GM19452 (cell line): ENCODE measurements around the gene DIPK1A.
"Not testable (repeated sequence)": the region's sequence is repeated elsewhere in the genome, so short reads cannot be mapped to it uniquely, and the experiment has no call there.

ENCODE experiments used
- ATAC-seq: cut with Tn5 transposase; IDR thresholded peaks from one replicate; pipeline ENCODE4 v1.9.1; 2021; ENCODE audit not compliant: unreplicated experiment

DIPK1A gene

GRCh38 chr1:92921031-92922023 is 39.9 kb downstream of the DIPK1A start:
- no peak for ATAC-seq

DNA sequence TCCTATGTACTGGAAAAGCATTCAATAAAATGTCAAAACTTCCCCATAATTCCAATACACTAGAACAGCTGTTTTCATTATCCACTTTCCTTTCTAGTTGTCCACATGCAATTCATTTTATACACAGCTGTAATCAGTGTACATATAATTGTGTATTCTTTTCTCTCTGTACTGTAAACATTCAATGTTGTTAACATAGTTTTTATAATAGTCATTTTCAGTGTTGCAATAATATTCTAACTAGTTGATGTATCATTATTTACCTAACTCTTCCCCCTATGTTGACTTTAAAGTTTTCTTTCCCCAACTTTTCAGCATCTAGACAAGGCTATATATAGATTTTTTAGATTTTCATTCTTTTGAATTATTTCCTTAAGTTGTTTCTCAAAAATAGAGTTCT is 44.4 kb downstream of the DIPK1A start:
- no peak for ATAC-seq

- ATAC-seq, result no peak
These were observed 45.7 kb downstream of the DIPK1A start for GRCh38 chr1:92915547-92915946.

DNA sequence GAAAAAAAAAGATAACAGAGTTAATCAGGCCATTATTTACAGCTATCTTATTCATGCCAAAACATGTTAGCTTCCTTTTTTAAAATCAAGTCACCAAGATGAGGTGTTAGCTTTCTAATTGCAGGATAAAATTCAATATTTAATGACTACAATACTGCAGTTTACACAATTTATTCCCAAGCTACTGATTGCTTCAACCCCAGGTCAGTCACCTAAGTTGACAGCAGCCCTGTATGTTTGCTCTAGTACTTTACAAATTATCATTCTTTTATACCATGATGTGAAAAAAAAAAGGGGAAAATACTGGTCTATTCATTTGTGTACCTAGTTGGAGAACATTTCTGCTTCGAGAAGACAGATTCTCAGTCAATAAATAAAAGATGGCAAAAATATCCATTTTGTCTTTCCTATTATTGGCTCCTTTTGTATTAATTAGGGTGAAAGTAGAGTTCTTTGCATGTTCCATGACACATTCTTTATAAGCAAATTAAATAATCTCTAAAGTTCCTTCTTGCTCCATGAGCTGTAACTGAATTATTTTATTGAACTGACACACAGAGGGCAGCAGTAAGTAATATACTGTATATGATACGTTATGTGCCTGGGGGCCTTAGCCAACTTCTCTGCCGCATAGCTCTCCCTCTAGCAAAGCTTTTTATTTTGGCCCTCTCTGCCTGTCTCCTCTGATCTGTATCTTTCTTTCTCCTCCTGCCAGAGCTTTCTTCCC is 48.0 kb downstream of the DIPK1A start:
- ATAC-seq, result no peak

DNA sequence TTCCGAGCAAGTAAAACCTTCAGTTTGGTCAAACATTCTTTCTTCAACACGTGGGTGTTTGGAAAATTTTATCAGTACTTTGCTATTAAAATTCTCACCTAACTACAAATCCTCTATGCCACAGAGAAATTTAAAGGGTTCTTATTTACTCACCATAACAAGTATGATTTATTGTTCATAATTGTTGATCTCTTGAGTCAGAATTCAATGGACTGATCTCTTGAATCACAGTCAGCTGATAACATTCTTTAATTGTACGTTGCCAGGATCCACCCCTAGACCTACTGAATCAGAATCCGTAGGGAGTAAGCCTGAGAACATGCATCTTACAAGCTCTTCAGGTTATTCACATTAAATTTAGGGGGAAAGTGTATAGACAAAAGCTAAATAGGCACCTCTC is 51.2 kb downstream of the DIPK1A start:
- no peak for ATAC-seq

DNA sequence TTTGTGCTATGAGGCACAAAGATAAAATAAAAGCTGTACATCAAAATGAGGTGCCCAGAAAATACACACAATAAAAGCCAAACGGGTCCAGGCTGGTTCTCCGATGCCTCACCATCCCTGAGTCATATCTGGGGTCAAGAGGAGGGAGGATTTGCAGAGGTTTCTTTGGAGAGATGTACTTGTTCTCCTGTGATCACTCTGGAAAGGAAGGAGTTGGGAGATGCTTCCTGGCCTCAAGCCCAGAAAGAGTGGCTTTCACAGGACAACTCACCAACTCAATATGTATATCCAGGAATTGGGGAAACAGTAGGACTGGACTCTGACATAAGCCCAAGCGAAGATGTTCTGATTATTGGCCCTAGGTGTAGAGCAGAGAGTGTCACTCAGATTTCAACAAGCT is 51.9 kb downstream of the DIPK1A start:
- no peak for ATAC-seq

- ATAC-seq, result no peak
These were observed 53.1 kb downstream of the DIPK1A start for GRCh38 chr1:92907949-92908684.

DNA sequence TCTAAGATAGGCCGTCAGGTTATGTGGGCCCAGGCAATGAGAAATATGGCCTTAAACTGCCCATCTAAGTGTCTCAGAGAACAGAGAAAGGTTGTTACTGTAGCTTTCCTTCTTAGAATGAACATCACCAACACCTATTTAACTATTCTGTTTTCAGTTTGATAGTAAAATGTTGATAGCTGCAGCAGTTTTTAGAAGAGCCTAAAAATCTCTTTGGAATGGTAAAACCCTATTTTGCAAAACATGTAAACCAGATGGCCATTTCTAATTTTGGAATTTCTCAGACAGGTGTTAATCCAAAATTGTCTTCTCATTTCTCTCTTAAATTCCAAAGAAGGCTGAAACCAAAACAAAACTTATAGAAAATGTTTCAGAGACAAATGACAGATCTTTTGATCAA is 57.5 kb downstream of the DIPK1A start:
- no peak for ATAC-seq

DNA sequence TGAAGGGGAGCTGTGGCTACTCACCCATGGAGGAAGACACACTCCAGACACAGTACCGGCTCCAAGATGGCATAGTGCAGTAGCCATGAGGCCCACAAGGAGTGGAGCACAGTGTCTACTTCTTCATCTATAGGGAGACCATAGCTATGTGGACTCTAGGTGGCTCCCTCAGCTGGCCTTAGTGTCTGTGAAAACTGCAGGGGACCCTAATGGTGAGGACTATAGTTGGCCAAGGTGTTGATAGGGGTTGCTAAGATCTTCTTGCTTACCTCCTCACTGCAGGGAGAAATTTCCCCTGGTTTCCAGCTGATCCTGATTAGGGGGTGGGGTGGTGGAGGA is 58.9 kb downstream of the DIPK1A start:
- ATAC-seq, result no peak

DNA sequence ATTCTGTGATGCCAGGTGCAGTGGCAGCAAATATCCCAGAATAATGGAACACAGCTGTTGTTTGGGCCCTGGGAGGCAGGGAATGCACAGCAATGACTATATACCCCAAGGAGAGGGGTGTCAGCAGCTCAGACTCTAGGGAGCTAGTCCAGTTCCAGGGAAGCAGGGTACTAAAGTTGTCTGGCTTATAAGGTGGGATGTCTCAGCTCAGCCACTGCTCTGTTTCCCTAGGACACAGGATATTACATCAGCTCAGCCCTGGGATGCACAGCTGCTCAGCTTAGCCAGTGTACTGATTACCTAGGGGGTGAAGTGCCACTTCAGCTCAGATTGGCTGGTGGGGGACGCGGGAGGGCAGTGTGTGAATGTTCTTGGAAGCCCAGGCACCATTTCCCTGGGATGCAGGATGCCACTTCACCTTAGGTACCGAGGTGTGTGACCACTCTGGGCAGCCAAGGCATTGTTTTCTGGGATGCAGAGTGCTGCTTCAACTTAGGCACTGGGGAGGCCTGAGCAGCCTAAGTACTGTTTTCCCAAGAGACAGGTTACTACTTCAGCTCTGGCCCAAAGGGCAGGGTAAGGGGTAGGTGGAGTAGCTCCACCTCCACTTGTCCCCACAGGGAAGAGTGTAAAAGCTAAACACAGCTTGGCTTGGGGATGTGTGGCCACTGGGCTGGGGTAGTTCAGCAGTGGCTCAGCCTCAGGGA is 59.4 kb downstream of the DIPK1A start:
- ATAC-seq, result no peak

DNA sequence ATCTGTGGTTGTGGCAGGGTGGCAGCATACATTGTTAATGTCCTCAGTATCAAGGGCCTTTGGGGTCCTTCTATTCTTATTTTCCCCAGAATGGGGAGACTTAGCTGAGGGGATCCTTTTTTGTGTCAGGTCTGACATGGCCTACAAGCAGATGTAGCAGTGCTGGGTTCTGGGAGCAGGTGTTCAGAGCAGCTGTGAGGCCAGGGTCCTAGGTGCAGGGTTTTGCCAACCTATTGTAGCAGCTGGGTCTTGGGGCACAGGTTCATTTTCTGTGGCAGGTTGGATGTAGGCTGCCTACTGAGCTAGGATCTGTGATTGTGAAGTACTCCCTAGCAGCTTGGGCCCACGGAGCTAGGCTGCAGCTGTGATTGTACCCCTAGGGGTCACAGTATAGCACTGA is 60.1 kb downstream of the DIPK1A start:
- no peak for ATAC-seq

DNA sequence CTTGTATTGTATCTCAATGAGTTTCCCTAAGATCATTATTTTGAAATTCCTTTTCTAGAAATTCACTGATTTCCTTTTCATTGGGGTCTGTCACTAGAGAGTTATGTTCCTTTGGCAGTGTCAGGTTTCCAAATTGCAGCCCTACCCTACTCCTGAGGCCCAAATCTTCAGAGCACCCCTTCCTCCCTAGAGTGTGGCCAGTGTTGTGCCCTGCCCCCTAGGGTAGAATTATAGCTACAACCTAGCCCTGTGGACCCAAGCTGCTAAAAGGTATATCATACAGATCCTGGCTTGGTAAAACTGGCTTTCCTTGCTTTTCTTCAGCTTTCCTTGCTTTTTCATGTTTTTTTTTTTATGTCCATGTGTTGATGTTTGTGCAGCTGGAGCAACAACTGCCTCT is 60.7 kb downstream of the DIPK1A start:
- ATAC-seq, result no peak

DNA sequence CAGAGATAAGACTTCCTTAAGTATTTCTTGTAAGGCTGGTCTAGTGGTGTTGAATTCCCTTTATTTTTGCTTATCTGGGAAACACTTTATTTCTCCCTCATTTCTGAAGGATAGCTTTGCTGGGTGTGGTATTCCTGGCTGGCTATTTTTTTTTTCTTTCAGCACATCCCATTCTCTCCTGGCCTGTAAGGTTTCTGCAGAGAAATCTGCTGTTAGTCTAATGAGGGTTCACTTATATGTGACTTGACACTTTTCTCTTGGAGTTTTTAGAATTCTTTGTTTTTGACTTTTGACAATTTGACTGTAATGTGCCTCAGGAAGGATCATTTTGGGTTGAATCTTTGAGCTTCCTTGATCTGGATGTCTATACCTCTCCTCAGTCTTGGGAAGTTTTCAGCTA is 61.5 kb downstream of the DIPK1A start:
- ATAC-seq, result no peak

DNA sequence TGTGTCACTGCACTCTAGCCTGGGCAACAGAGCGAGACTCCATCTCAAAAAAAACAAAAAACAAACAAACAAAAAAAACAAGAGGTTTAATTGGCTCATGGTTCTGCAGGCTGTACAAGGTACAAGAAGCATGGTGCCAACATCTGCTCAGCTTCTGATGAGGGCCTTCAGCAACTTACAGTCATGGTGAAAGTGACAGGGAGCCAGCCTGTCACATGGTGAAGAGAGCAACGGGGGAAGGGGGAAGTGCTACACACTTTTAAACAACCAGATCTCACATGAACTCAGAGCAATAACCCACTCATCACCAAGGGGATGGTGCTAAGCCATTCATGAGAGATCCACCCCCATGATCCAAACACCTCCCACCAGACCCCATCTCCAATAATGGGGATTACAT is 63.2 kb downstream of the DIPK1A start:
- not testable (repeated sequence) for ATAC-seq

- no peak for ATAC-seq
These were observed 73.8 kb downstream of the DIPK1A start for GRCh38 chr1:92887465-92887864.

- ATAC-seq, result no peak
These were observed 74.3 kb downstream of the DIPK1A start for GRCh38 chr1:92886886-92887419.

- no peak for ATAC-seq
These were observed 77.1 kb downstream of the DIPK1A start for GRCh38 chr1:92884195-92884594.

GRCh38 chr1:92883297-92883696 is 78.0 kb downstream of the DIPK1A start:
- ATAC-seq, result no peak

GRCh38 chr1:92882819-92883218 is 78.4 kb downstream of the DIPK1A start:
- ATAC-seq, result peak; percentile 57

GRCh38 chr1:92881391-92881790 is 79.9 kb downstream of the DIPK1A start:
- ATAC-seq, result no peak
